Measurements from ENCODE around the gene COG5. TPM values are rescaled to one million over a fixed set of nuclear protein-coding genes. Genes with fewer than 3 reads are reported as not detected.

Gene COG5
- total RNA-seq, 1 donor from 2014 or later = 26.8 TPM

GRCh38 chr7:107170051-107170915, 393.4 kb downstream of the COG5 start:
- H3K36me3 Mint-ChIP-seq (ENCODE audit: low read depth) = no peaks in the 10 kb centered on the region
- DNase-seq (ENCODE audit: low read depth, low spot score) = no peak
- H3K27ac Mint-ChIP-seq (ENCODE audit: unreplicated experiment) = peak overlapping the region; percentile 90
- H3K27me3 Mint-ChIP-seq (ENCODE audit: low read depth) = peaks cover 4% of the 10 kb centered on the region
- no peak for TF ChIP-seq CTCF (conservative IDR thresholded peaks at IDR 0.05)
- H3K4me3 Mint-ChIP-seq = peak overlapping the region; percentile 98
- H3K4me1 Mint-ChIP-seq = peaks cover 47% of the 10 kb centered on the region
- no peaks in the 10 kb centered on the region for H3K9me3 Mint-ChIP-seq

GRCh38 chr7:107169120-107170050, 394.3 kb downstream of the COG5 start:
- DNase-seq (ENCODE audit: low read depth, low spot score) = peak; percentile 88
- Mint-ChIP-seq H3K9me3 (no peaks in the 10 kb centered on the region), H3K27me3 (ENCODE audit: low read depth) (peaks cover 4% of the 10 kb centered on the region), H3K27ac (ENCODE audit: unreplicated experiment) (peak overlapping the region; percentile 98), H3K36me3 (ENCODE audit: low read depth) (no peaks in the 10 kb centered on the region), H3K4me1 (peaks cover 44% of the 10 kb centered on the region), H3K4me3 (peak overlapping the region; percentile 98)
- TF ChIP-seq CTCF (conservative IDR thresholded peaks at IDR 0.05) = no peak

- H3K4me3 Mint-ChIP-seq = peak within 1 kb of the TSS; percentile 98
- H3K4me1 Mint-ChIP-seq = peaks cover 35% of the 10 kb centered on the region
- no peak for TF ChIP-seq CTCF (conservative IDR thresholded peaks at IDR 0.05)
- DNase-seq (ENCODE audit: low read depth, low spot score) = peak; percentile 95
- H3K27me3 Mint-ChIP-seq (ENCODE audit: low read depth) = peaks cover 4% of the 10 kb centered on the region
- H3K9me3 Mint-ChIP-seq = no peaks in the 10 kb centered on the region
- H3K27ac Mint-ChIP-seq (ENCODE audit: unreplicated experiment) = peak within 1 kb of the TSS; percentile 98
- H3K36me3 Mint-ChIP-seq (ENCODE audit: low read depth) = no peaks in the 10 kb centered on the region
Measured at GRCh38 chr7:107168233-107169119, 395.2 kb downstream of the COG5 start, which contains the start of gene HBP1. TSS of gene HBP1 (plus strand) at chr7:107169003. CDS start at chr7:107179894, 10,891 bp downstream.

GRCh38 chr7:107167483-107168232, 396.1 kb downstream of the COG5 start:
- DNase-seq (ENCODE audit: low read depth, low spot score) = peak; percentile 9
- peaks cover 27% of the 10 kb centered on the region for H3K4me1 Mint-ChIP-seq
- peak; percentile 62 for TF ChIP-seq CTCF (conservative IDR thresholded peaks at IDR 0.05)
- H3K27me3 Mint-ChIP-seq (ENCODE audit: low read depth) = peaks cover 4% of the 10 kb centered on the region
- no peaks in the 10 kb centered on the region for H3K36me3 Mint-ChIP-seq (ENCODE audit: low read depth)
- no peaks in the 10 kb centered on the region for H3K9me3 Mint-ChIP-seq
- H3K27ac Mint-ChIP-seq (ENCODE audit: unreplicated experiment) = peak overlapping the region; percentile 98
- peak overlapping the region; percentile 98 for H3K4me3 Mint-ChIP-seq

All from neural crest cell (in vitro differentiated cells).